HepG2 (cell line): Measurements from ENCODE around the gene AUTS2. TPM values are rescaled to one million over a fixed set of nuclear protein-coding genes. Genes with fewer than 3 reads are reported as not detected.

Experiments used
- ATAC-seq: fragments of 200-7000 bp; cut with Tn5 transposase; 3 replicates; pipeline ENCODE4 v1.9.1; 2020; ENCODE audit warnings: mild to moderate bottlenecking, moderate library complexity
- BruUV-seq: library from RNA; stranded (reverse); fragments of 400-500 nt; replicated peaks from 2 replicates; lab custom pipeline; 2021; lab: Mats Ljungman, UMichigan
- CTCF ChIA-PET: fragments of 300-600 bp; formaldehyde crosslinking; extraction: SDS; loops from one replicate; lab custom pipeline; 2021; ENCODE audit warnings: low total read pairs, inconsistent platforms, low intra/inter-chr PET ratio; lab: Yijun Ruan, JAX
- POLR2A ChIA-PET: fragments of 350-600 bp; sonication (Branson Sonifier 250); formaldehyde crosslinking; loops from one replicate; lab custom pipeline; 2020; ENCODE audit warnings: antibody characterized with exemption, inconsistent platforms; lab: Yijun Ruan, JAX
- DNase-seq: peaks from one replicate; pipeline ENCODE4 v3.0.0-alpha.2; 2015; ENCODE audit warnings: low spot score
- FAIRE-seq: peaks from 3 replicates; lab custom pipeline; 2011; peaks lifted over from hg19 to GRCh38; lab: Jason Lieb, UNC
- H2AFZ ChIP-seq: one replicate; pipeline ENCODE4 v1.6.1; 2011; ENCODE audit warnings: low read length, inconsistent platforms
- H3K27ac ChIP-seq: fragments of 300-600 bp; 3 replicates; pipeline ENCODE4 v1.8.0; 2011; ENCODE audit warnings: mixed run types, mild to moderate bottlenecking, mixed read lengths, low read length, inconsistent platforms; ENCODE audit not compliant: insufficient read depth; ENCODE audit errors: extremely low read length
- H3K27me3 ChIP-seq, 2 experiments: fragments of 200-600 bp in 1 of 2; 2 replicates in 1 of 2; 3 replicates in 1 of 2; pipeline versions ENCODE4 v1.6.0 to v1.8.0; 2011; ENCODE audit warnings: low read length in 2 of 2, mild to moderate bottlenecking in 2 of 2, moderate library complexity in 2 of 2, inconsistent platforms in 1 of 2; ENCODE audit not compliant: insufficient read depth in 2 of 2, control insufficient read depth in 1 of 2
- H3K36me3 ChIP-seq, 2 experiments: fragments of 200-600 bp in 1 of 2; replicated peaks in 1 of 2; 2 replicates in 1 of 2; 3 replicates in 1 of 2; pipeline versions ENCODE4 v1.5.1 to v1.8.0; 2011; ENCODE audit warnings: low read length in 2 of 2, inconsistent platforms in 1 of 2; ENCODE audit not compliant: insufficient read depth in 2 of 2, control insufficient read depth in 1 of 2
- H3K4me1 ChIP-seq: 2 replicates; pipeline ENCODE4 v1.5.1; 2012; ENCODE audit warnings: low read length, inconsistent platforms; ENCODE audit not compliant: insufficient read depth
- H3K4me2 ChIP-seq: 2 replicates; pipeline ENCODE4 v1.6.0; 2011; ENCODE audit warnings: low read depth, low read length, inconsistent platforms
- H3K4me3 ChIP-seq, 3 experiments: fragments of 200-600 bp in 1 of 3; sonication (generic), shearing (Covaris generic) in 1 of 3; replicated peaks in 1 of 3; 2 replicates each; pipeline ENCODE4 v1.5.1; 2011 to 2016; ENCODE audit warnings: low read length in 3 of 3, inconsistent platforms in 2 of 3, low read depth in 2 of 3, mild to moderate bottlenecking in 2 of 3, control low read depth in 1 of 3, mixed read lengths in 1 of 3; ENCODE audit not compliant: insufficient read depth in 1 of 3
- H3K79me2 ChIP-seq: one replicate; pipeline ENCODE4 v1.6.1; 2011; ENCODE audit warnings: low read length, inconsistent platforms; ENCODE audit not compliant: insufficient read depth
- H3K9ac ChIP-seq: 2 replicates; pipeline ENCODE4 v1.6.0; 2011; ENCODE audit warnings: mild to moderate bottlenecking, low read depth, low read length, inconsistent platforms; ENCODE audit not compliant: insufficient read depth
- H3K9me3 ChIP-seq: 2 replicates; pipeline ENCODE4 v1.5.1; 2012; ENCODE audit warnings: mild to moderate bottlenecking, low read length
- H4K20me1 ChIP-seq: 2 replicates; pipeline ENCODE4 v1.6.0; 2011; ENCODE audit warnings: inconsistent platforms, mild to moderate bottlenecking, low read length, moderate library complexity; ENCODE audit not compliant: insufficient read depth
- MAFG ChIP-seq: sonication (generic); formaldehyde crosslinking; IDR thresholded peaks from 2 replicates; pipeline ENCODE4 v1.5.1; 2020; ENCODE audit warnings: mild to moderate bottlenecking, missing genetic modification reagents
- MBNL3 ChIP-seq: fragments of 250-450 bp; sonication (Bioruptor Pico); conservative IDR thresholded peaks from 2 replicates; pipeline ENCODE4 v1.8.0; 2022; ENCODE audit warnings: mild to moderate bottlenecking, inconsistent platforms
- PHF5A ChIP-seq: IDR thresholded peaks from one replicate; pipeline ENCODE4 v1.6.1; 2018; ENCODE audit warnings: low read depth, missing genetic modification reagents; ENCODE audit not compliant: unreplicated experiment
- SATB2 ChIP-seq: sonication (generic); formaldehyde crosslinking; IDR thresholded peaks from 2 replicates; pipeline ENCODE4 v1.5.0; 2020; ENCODE audit warnings: missing genetic modification reagents
- ZFAT ChIP-seq: sonication (generic); formaldehyde crosslinking; conservative IDR thresholded peaks from 2 replicates; pipeline ENCODE4 v1.8.1; 2023; ENCODE audit warnings: missing genetic modification reagents, inconsistent platforms
- ZNF678 ChIP-seq: sonication (generic); formaldehyde crosslinking; IDR thresholded peaks from 2 replicates; pipeline ENCODE4 v1.4.0; 2020; ENCODE audit warnings: mild to moderate bottlenecking, missing genetic modification reagents
- ZSCAN30 ChIP-seq: sonication (generic); formaldehyde crosslinking; IDR thresholded peaks from 2 replicates; pipeline ENCODE4 v1.5.0; 2020; ENCODE audit warnings: mild to moderate bottlenecking, missing genetic modification reagents
- WGBS: methylation state at CpG from one replicate; pipeline ENCODE4 v1.1.6; 2017; ENCODE audit warnings: low lambda C conversion rate; 5-methylcytosine and 5-hydroxymethylcytosine counted together
- in situ Hi-C: cut with HindIII; loops from 2 replicates; pipeline ENCODE4 v1.10.0; 2017; ENCODE audit warnings: low pct_unique_long_range_greater_than_20kb; ENCODE audit not compliant: extremely low pct_ligation_motif_present
- intact Hi-C: fragments of 100-400 bp; cut with micrococcal nuclease; formaldehyde crosslinking; loops from one replicate; pipeline ENCODE4 v1.10.0; 2022; ENCODE audit not compliant: unreplicated experiment
- polyA plus RNA-seq, 8 experiments: library from polyadenylated mRNA; depleted of rRNA in 3 of 8; stranded (reverse) in 7 of 8; unstranded in 1 of 8; fragments of >200 nt; fragmentation: Illumina TruSeq in 4 of 8; extraction: Trizol in 4 of 8; gene quantifications; 2 replicates each; pipeline versions ENCODE4 v1.2.1 to v1.2.3, GENCODE V29; 2011 to 2016; ENCODE audit warnings: low read depth in 4 of 8, missing spikeins in 1 of 8, mixed read lengths in 1 of 8; ENCODE audit not compliant: insufficient read depth in 1 of 8
- total RNA-seq, 5 experiments: library from RNA; depleted of rRNA; stranded (reverse); fragments of >200 nt; fragmentation: Illumina TruSeq; extraction: Trizol; gene quantifications; 2 replicates each; pipeline ENCODE4 v1.2.3, GENCODE V29; 2016; ENCODE audit warnings: low read depth in 1 of 5
- TF ChIP-seq, protein P1 (sequence below): sonication (generic); formaldehyde crosslinking; IDR thresholded peaks from 2 replicates; pipeline ENCODE4 v1.8.1; 2022; ENCODE audit warnings: mild to moderate bottlenecking, missing genetic modification reagents

The AUTS2 gene
- total and polyA plus RNA-seq, 2 of the 13 experiments (the other 11 are each of a cell fraction or from before 2014, with no cell fraction given): 0.38 TPM; not detected in 1

DNA sequence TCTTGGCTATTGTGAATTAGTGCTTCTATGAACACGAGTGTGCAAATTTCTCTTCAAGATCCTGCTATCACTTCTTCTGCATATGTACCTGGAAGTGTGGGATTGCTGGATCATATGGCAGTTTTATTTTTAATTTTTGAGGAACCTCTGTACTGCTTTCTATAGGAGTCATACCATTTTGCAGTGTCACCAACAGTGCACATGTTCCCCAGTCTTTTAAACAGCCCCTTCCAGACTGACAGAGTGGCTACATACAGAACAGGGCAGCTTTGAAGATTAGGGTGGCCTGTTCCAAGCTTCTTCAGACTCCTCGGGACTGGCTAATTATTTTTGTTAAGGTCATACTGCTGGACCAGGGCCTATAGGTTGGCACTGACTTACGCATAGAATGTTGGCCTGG lies 82.9 kb downstream of the AUTS2 start:
- no peak for DNase-seq
- no peaks in the 10 kb centered on the region for H3K9me3 ChIP-seq
- POLR2A ChIA-PET: no interaction called here
- no peaks in the 10 kb centered on the region for H3K4me1 ChIP-seq
- intact Hi-C loops (no loop called here), in situ Hi-C loops (no loop called here)
- no TSS peak for BruUV-seq
- TF ChIP-seq ZFAT (CRISPR knock-in tag): no peak
- H3K27ac ChIP-seq: no peak overlapping the region
- no peak for ATAC-seq
- 37% methylated on average over 2 of the region's 3 CpGs for WGBS
- no peak overlapping the region for H3K4me2 ChIP-seq
- no peaks in the 10 kb centered on the region for H3K79me2 ChIP-seq
- no peaks in the 10 kb centered on the region for H3K27me3 ChIP-seq
- no peaks in the 10 kb centered on the region for H4K20me1 ChIP-seq
- no peak overlapping the region for H3K9ac ChIP-seq
- CTCF ChIA-PET: no interaction called here
- H2AFZ ChIP-seq: no peak overlapping the region
- no peak for FAIRE-seq
- H3K4me3 ChIP-seq: no peak overlapping the region
- no peaks in the 10 kb centered on the region for H3K36me3 ChIP-seq

DNA sequence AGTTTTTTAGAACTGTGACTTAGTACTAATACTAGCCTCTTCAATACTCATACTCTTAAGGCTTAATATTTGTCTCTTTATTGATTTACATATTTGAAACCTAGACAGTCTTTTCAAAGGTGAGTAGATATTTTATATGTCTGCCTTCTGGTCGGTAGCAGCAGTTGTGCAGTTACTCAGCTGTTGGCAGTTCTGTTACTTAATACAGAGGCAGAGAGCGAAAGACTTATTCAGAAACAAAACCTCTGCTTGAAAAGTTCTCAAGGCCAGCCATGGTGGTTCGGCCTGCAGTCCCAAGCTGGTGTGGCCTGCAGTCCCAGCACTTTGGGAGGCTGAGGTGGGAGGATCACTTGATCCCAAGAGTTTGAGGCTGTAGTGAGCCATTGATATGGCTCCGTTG lies 84.2 kb downstream of the AUTS2 start:
- Histone ChIP-seq H3K4me1 (no peaks in the 10 kb centered on the region), H2AFZ (no peak overlapping the region)
- POLR2A ChIA-PET: no interaction called here
- CTCF ChIA-PET: no interaction called here
- TF ChIP-seq PHF5A (CRISPR knock-in tag) (no peak), SATB2 (CRISPR knock-in tag) (no peak), ZSCAN30 (CRISPR knock-in tag) (no peak), MBNL3 (CRISPR knock-in tag) (no peak), MAFG (CRISPR knock-in tag) (no peak), ZNF678 (CRISPR knock-in tag) (no peak)
- TF ChIP-seq, protein P1, sequence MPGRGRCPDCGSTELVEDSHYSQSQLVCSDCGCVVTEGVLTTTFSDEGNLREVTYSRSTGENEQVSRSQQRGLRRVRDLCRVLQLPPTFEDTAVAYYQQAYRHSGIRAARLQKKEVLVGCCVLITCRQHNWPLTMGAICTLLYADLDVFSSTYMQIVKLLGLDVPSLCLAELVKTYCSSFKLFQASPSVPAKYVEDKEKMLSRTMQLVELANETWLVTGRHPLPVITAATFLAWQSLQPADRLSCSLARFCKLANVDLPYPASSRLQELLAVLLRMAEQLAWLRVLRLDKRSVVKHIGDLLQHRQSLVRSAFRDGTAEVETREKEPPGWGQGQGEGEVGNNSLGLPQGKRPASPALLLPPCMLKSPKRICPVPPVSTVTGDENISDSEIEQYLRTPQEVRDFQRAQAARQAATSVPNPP (CRISPR knock-in tag): no peak
- TF ChIP-seq, all 625 proteins: peak for 0
- no peaks in the 10 kb centered on the region for H3K9me3 ChIP-seq
- FAIRE-seq (no peak), DNase-seq (no peak), ATAC-seq (no peak)
- H3K36me3 ChIP-seq: no peaks in the 10 kb centered on the region
- no peaks in the 10 kb centered on the region for H3K79me2 ChIP-seq
- no peak overlapping the region for H3K4me2 ChIP-seq
- in situ Hi-C loops: no loop called here
- no peaks in the 10 kb centered on the region for H3K27me3 ChIP-seq
- no peak overlapping the region for H3K27ac ChIP-seq
- intact Hi-C loops: no loop called here
- no peak overlapping the region for H3K9ac ChIP-seq
- WGBS: 15% methylated on average over 4 of the region's 4 CpGs
- H4K20me1 ChIP-seq: no peaks in the 10 kb centered on the region
- BruUV-seq: no TSS peak
- no peak overlapping the region for H3K4me3 ChIP-seq
